ENCODE measurements around the gene KCNN3. TPM values are rescaled to one million over a fixed set of nuclear protein-coding genes. Genes with fewer than 3 reads are reported as not detected.
"Not testable (repeated sequence)": the region's sequence is repeated elsewhere in the genome, so short reads cannot be mapped to it uniquely, and the experiment has no call there.

KCNN3 gene
- total RNA-seq, 1 experiment from 2014 or later = not detected

DNA sequence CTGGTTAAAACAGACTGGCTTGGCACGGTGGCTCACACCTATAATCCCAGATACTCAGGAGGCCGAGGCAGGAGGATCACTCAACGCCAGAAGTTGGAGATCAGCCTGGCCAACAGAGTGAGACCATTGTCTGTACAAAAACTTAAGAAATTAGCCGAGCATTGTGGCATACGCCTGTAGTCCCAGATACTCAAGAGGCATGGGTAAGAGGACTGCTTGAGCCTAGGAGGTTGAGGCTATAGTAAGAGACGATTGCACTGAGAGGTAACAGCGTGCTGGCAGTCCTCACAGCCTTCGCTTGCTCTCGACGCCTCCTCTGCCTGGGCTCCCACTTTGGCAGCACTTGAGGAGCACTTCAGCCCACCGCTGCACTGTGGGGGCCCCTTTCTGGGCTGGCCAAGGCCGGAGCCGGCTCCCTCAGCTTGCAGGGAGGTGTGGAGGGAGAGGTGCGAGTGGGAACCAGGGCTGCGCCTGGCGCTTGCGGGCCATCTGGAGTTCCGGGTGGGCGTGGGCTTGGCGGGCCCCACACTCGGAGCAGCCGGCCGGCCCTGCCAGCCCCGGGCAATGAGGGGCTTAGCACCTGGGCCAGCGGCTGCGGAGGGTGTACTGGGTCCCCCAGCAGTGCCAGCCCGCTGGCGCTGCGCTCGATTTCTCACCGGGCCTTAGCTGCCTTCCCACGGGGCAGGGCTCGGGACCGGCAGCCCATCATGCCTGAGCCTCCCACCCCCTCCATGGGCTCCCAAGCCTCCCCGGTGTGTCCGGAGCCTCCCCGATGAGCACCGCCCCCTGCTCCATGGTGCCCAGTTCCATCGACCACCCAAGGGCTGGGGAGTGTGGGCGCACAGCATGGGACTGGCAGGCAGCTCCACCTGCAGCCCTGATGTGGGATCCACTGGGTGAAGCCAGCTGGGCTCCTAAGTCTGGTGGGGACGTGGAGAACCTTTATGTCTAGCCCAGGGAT is 199.5 kb downstream of the KCNN3 start:
- CTCF ChIA-PET = interaction anchor here (0.5 to 1.8 kb wide), 13 partner anchors 36 to 1563 kb away, joined by 3 to 23 read pairs (median 3); no protein-coding TSS in a partner anchor
- BruUV-seq (replicated peaks) = not testable (repeated sequence)
- intact Hi-C loops (cut with micrococcal nuclease; ENCODE audit: unreplicated experiment) = loop anchor here (10.0 kb wide), 1 partner anchor 394 kb away; the partner anchor contains the start of gene EFNA4

GRCh38 chr1:154669464-154670282 is 200.4 kb downstream of the KCNN3 start:
- H3K36me3 Mint-ChIP-seq (ENCODE audit: insufficient read depth, unreplicated experiment) = no peaks in the 10 kb centered on the region
- H3K4me1 Mint-ChIP-seq (ENCODE audit: low read depth, unreplicated experiment) = no peaks in the 10 kb centered on the region
- H3K27me3 Mint-ChIP-seq (ENCODE audit: unreplicated experiment) = peaks cover 22% of the 10 kb centered on the region
- intact Hi-C loops (cut with micrococcal nuclease; ENCODE audit: unreplicated experiment) = loop anchor here (1.0 to 10.0 kb wide), 4 partner anchors 80 to 395 kb away; partner anchors contain the start of gene EFNA4
- H3K4me3 Mint-ChIP-seq (ENCODE audit: low read depth, unreplicated experiment) = no peak overlapping the region
- peak; percentile 80 for DNase-seq
- BruUV-seq (replicated peaks) = no TSS peak
- TF ChIP-seq CTCF (IDR thresholded peaks at IDR 0.05; ENCODE audit: unreplicated experiment) = peak; percentile 82
- H3K9me3 Mint-ChIP-seq (ENCODE audit: low read depth, unreplicated experiment) = no peaks in the 10 kb centered on the region
- no peak overlapping the region for H3K27ac Mint-ChIP-seq (ENCODE audit: unreplicated experiment)
- CTCF ChIA-PET = interaction anchor here (0.5 to 1.8 kb wide), 16 partner anchors 37 to 1564 kb away, joined by 3 to 23 read pairs (median 4); no protein-coding TSS in a partner anchor

More for the DNA sequence above, 199.5 kb downstream of the KCNN3 start:
- not testable (repeated sequence) for H3K4me3 Mint-ChIP-seq (ENCODE audit: low read depth, unreplicated experiment); H3K27ac Mint-ChIP-seq (ENCODE audit: unreplicated experiment); H3K4me1 Mint-ChIP-seq (ENCODE audit: low read depth, unreplicated experiment); H3K36me3 Mint-ChIP-seq (ENCODE audit: insufficient read depth, unreplicated experiment); H3K9me3 Mint-ChIP-seq (ENCODE audit: low read depth, unreplicated experiment); DNase-seq
- peaks cover 17% of the 10 kb centered on the region for H3K27me3 Mint-ChIP-seq (ENCODE audit: unreplicated experiment)

DNA sequence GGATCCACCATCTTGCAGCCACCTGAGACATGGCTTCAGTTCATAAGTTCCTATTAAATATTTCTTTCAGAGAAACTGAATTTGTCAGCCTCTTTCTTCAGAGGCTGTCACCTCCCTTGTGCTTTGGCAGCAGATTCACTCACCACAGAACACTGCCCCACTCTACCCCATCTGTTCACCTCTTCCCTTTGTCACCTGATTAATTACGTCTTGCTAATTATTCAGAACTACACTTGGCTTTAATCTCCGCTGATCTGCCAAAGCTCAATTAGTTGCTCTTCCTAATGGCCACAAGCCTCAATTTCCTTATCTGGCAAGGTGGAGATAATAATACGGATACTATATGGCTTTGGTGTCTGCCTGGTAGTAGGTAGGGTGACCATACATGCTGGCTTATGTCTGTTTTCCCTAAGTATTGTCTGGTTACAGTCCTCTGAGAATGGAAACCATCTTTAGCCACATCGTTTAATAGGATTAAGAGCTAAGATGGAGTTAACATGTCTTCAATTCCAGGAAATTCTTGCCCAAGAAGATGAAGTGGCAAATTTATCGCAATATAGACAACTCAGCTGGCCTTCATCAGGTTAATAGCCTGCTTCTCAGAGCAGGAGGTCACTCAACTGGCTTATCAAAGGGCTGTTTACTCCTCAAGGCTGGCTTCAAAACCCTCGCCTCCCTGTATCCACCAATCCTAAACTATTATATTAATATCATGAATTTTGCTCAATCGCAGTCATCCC is 203.9 kb downstream of the KCNN3 start:
- peaks cover 38% of the 10 kb centered on the region for H3K27me3 Mint-ChIP-seq (ENCODE audit: unreplicated experiment)
- intact Hi-C loops (cut with micrococcal nuclease; ENCODE audit: unreplicated experiment) = no loop called here

More for the DNA sequence above, 203.9 kb downstream of the KCNN3 start:
- TF ChIP-seq CTCF (IDR thresholded peaks at IDR 0.05; ENCODE audit: unreplicated experiment) = no peak
- Mint-ChIP-seq H3K9me3 (ENCODE audit: low read depth, unreplicated experiment) (no peaks in the 10 kb centered on the region), H3K36me3 (ENCODE audit: insufficient read depth, unreplicated experiment) (no peaks in the 10 kb centered on the region), H3K4me1 (ENCODE audit: low read depth, unreplicated experiment) (no peaks in the 10 kb centered on the region), H3K27ac (ENCODE audit: unreplicated experiment) (no peak overlapping the region), H3K4me3 (ENCODE audit: low read depth, unreplicated experiment) (no peak overlapping the region)
- BruUV-seq (replicated peaks) = no TSS peak
- CTCF ChIA-PET = no interaction called here
- no peak for DNase-seq
